Stimulated activated CD4-positive, alpha-beta T cell treated with anti-CD3 and anti-CD28 coated beads, Interleukin-4, amount 100 ng/mL, for 4 hours (primary cell): ENCODE measurements around the gene NMNAT2.

Experiments
- DNase-seq, 2 experiments: peaks; one replicate each; pipeline ENCODE4 v3.0.0-alpha.2; 2020

Gene NMNAT2

DNA sequence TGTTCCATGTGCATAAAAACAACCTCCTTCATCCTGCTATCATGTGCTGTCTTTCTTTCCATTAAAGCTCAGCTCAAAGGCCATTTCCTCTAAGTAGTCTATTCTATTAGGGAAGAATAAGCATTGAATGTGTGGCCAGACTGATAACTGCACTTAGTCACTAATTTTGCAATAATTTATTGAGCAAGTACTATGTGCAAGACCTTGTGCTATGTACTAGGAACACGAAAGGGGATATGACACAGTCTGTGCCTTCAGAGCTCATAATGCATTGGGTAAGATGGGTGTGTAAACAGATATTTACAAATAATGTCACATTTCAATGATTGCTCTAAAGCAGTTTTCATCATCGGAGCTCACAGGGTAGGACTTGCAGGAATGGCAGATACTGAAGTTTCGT, 54.2 kb downstream of the NMNAT2 start:
- DNase-seq: no peak

GRCh38 chr1:183361081-183361480, 57.1 kb downstream of the NMNAT2 start:
- no peak for DNase-seq

DNA sequence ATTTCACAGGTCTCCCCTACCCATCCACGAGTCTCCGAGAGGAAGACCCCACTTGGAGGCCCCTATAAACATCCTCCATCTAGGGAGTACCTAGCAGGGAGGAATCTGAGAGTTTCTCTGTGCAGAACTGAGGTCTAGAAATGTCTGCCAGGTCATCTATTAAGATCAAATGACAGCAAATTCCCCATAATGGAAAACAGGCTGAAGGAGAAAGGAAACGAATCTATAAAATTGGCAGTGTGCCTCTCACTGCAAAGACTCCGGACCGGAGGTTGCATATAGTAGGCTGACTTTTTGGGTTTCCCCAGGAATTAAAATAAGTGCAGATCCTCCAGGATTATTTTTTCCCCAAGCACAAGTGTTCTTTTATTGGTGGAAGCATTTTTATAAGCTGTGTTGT, 57.7 kb downstream of the NMNAT2 start:
- DNase-seq: no peak

GRCh38 chr1:183356534-183357182, 61.5 kb downstream of the NMNAT2 start:
- no peak for DNase-seq

GRCh38 chr1:183355797-183356196, 62.4 kb downstream of the NMNAT2 start:
- no peak for DNase-seq

- no peak for DNase-seq
Measured at GRCh38 chr1:183355181-183355580, 63.0 kb downstream of the NMNAT2 start.

DNA sequence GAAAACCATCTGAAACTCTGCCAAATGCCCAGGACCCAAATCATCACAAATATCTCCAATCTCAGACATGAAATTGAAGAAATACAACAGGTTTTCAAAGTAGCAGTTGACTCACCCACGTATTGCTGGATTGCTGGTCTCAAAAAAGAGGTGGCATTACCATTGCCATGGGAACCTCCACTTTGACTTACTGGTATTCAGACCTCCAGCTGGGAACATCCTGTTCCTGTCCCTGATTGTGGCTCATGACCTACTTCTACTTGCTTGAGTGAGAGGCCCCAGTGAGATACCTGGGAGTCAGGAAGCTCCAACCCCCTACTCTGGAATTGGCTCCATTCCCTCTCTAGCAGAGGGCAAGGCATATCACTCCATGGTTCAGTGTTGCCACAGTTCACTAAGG, 64.6 kb downstream of the NMNAT2 start:
- DNase-seq: no peak

DNA sequence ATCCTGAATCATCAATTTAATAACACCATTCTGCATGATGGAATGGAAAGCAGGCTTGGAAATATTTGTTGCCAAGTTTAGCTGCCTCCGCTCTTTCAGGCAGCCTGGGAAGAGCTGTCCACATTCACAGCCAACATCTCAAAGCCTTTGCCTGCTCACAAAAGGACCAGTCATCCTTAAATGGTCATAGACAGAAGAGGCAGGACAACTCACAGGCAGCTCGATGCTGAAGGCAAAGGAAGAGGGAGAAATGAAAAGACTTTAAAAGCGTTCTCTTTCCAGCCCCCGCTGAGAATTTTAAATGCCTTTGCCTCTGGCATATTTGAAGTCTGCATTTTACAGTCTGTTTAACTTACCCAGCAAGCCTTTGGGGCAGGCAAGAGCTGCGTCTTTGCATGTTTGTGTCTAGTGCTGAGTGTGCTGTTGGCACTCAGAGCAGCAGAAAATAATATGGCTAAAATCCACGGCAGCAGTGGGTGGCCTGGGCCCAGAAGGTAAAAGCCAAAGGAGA, 68.9 kb downstream of the NMNAT2 start:
- DNase-seq: no peak

- no peak for DNase-seq
Measured at GRCh38 chr1:183346276-183346732, 71.9 kb downstream of the NMNAT2 start.

GRCh38 chr1:183339556-183340167, 78.5 kb downstream of the NMNAT2 start:
- no peak for DNase-seq

DNA sequence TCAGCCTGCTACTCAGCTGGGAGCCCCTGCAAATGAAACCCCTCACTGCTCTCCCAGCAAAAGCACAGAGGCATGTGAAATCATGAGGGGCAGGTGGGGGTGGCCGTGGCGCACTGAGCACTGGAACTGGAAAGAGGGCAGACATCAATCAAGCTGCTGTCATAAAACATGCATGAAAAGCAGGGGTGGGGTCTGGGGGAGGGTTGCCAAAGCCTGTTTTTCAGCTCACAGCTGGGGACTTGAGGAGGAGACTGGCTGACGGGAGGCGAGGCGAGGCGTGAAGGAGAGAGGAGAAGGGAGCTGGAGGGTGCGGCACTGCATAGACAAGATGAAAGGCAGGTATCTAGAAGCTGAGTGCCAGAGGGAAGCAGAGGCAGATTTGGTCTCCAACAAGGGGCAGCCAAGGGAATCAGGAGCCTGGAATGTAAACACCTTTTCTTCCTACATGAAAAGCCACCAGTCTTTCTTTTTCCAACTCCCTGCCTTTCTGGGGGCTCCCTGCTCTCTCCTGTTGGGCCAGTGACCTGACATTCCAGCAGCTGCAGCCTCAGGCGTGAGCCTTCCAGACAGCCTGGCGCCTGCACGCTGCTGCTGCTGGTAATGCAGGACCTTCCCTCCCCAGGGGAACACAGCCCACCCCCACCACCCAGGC, 87.0 kb downstream of the NMNAT2 start:
- DNase-seq: no peak

DNA sequence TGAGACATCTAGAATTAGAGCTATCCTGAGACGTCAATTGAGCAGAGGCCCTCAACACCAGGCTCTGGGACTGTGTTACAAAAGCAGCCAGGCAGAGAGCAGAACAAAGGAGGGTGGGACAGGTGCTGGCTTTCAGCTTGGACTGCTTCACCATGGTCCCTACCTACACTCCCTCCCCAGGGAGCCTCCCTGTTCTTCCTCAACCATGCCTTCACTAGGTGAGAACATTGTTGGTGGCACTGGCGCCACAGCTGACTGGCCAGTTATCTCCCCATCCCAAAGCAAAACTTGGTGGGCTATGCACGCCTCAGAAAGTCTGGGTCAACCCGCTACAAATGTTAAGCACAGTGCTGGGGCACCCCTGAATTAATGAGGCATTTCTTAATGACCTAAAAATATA, 87.8 kb downstream of the NMNAT2 start:
- DNase-seq: no peak

GRCh38 chr1:183328371-183328770, 89.8 kb downstream of the NMNAT2 start:
- no peak for DNase-seq

DNA sequence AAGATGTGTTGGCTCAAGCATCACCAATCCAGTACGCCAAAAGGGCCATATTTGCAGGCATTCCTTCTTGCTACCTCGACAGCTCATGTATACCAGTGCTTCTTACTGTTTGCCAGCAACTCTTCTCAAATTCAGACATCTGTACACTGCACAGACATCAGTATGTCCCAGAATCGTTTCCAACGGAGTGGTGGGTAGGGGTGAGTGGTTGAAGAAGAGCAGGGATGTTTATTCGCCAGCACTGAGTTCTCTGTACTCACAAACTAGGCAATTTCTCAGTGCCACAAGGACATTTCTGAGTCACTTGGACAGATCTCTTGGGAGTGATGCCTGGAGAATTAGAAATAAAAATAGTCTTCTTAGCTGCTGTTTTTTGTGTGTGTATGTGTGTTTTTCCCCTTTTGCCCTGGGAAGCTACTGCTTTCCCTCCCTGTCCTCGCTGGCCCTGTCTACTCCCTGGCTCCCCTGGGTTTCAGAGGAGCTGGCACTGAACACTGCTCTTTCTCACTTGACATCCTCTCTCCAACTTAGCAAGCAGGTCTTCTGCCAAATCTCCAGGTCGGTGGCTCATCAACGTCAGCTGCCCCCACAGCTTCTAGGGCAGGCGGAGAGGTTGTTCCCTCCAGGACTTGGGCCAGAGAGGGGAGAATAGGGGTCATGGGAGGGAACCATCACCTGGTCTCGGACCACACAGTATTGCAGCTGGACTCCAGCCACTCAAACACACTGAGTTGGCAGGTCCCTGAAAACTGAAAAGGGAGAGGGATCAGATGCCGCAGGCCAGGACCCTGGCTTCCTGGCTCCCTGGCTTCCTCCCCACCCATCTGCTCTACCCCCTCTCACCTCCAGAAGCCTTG, 90.5 kb downstream of the NMNAT2 start:
- DNase-seq: no peak

DNA sequence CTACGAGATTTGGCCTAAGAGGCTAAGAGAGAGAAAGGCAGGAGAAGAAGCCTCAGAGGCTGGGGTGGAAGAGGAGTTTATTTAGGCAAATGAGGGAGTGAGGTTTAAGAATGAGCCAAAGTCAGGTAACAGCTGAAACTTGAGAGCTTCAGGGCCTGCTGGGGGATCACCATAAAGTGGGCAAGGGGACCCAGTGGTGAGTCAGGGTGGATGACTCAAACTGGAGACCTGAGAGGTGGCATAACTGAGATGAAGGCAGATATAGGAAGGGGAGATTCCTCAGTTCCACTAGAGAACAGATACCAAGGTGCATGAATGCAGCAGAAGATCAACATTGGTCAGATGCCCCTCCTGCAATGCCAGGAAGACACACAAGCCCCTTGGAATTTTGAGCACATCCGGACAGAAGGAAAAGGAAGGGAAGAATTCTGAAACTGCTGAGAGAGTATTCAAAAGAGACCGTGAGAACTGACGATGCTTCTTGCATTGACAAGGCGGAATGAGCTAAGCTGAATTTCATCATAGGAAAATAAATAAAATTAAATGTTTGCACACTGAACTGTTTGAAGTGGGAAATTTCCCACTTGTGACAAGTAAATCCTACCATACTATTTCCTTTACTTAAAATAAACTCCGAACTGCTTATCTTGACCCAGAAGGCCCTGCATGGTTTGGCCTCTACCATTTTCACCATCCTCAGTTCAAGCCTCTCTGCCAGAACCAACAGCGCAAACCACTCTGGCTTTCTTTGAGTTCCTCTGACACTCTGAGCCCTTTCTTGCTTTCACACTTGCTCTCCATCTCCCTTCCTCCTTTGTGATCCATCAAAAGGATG, 94.1 kb downstream of the NMNAT2 start:
- no peak for DNase-seq

DNA sequence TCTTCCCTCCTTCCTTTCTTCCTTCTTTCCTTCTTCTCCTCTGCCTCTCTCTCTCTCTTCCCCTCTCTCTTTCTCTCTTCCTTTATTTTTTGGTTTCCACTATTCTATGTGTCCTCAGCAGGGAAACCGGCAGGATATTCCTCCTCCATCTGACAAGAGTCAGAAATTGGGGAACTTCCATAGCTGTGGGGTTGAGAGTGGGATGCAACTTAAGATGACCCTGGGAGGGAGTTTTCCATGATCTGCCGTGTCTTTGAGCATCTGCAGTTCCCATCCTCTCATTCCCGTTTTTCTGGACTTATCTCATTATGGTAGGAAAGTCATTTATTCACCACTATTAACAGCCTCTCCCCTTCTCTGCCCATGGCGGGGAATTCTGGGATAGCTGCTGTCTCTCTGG, 98.6 kb downstream of the NMNAT2 start:
- no peak for DNase-seq

- DNase-seq: no peak
Measured at GRCh38 chr1:183319051-183319450, 99.1 kb downstream of the NMNAT2 start.

DNA sequence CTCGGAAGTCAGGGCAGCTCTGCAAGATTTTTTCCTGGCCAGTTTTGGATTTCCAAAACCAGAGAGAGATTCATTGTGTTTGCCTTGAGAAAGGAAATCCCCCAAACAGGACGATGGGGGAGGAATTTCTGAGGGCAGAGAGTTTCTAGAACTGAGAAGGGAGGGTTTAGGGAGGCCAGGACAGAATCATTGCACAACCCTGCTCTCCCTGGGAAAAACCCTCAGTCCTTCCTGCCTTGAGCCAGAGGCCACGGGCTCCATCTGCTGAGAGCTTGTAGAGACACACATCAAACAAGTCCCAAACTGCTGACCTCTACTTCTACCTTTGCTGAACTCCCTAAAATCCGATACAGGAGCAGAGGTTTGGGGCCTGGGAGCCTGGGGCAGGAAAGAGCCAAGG, 99.7 kb downstream of the NMNAT2 start:
- no peak for DNase-seq

DNA sequence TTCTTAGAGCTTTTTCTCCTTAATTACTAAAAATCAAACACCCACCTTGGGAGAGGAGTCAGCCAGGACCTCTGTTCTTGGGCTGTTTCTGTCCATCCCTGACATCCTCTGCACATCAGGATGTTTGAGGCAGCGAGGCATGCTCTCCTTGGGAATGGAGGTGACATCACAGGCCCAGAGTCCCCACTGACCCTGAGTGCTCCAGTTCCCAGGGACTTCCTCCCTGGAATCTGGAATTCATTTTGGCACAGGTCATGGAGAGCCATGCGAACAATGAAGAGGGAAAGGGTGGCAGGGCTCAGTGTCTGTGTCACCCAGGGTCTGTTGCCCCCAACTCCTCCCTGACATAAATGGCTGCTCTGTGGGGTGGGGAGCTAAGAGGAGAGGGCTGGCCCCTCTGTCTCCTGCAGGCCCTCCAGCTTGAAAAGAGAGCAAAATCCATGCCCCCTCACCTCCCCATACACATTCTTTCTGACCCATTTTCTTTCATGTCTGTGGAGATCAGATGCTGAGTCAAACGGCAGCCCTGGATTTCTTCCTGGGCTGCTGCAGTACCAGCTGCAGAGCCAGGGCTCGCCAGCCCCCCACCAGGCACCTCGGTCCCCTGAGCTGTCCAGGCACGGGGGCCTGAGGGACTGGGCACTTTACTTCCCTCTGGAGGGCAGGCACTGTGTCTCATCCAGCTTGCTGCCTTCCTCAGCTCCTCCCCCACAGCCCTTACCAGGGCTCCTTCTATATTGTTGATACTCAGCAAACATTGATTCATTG, 102.0 kb downstream of the NMNAT2 start:
- no peak for DNase-seq

DNA sequence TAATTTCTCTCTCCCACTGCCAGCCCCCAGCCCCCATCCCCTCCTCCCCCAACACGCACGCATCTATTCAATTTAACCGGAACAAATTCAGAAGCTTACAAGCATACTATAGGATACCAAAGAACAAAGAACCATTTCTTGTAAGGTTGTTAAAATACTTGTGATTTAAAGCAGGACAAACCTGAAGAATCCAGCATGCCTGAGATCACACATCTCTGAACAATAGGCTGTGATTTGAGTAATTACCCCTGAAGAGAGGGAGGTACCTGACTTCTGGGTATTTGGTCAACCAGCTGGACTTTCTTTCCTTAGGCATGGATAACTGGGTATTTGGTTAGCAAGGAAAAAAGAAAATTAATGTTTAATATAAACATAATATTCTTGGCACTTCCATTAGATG, 105.1 kb downstream of the NMNAT2 start:
- DNase-seq: no peak

DNA sequence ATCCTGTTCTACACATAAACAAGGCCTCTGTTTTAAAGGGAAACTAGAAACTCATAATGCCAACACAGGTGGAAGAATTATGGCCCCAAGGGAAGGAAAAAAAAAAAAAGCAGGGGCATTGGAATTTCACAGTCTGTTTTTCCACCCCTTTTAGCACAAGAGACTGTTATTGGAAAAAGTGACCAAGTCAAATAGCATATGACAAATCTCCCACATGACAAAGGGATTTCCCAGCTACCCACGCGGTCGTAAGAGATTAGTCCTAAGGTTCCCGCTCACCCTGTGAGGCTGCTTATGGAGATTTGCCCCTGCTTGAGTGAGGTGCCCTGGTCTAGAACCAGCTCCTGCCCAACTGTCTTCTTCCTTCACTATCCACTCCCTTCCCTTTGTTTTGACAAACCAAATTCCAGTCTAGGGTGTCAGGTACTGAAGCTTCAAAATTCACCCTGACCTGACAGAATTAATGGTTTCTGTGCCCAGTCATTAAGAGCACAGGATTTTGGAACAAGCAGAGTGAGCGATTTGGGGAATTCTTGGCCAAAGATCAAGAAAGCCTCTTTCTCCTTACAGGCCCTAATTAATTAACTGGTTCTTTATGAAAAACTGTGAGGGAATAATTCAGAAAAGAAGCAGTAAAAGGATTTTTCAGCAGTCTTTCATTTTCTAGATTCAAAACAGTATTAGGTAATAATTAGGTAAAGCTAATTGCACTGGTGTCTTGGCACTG, 107.3 kb downstream of the NMNAT2 start:
- peak in 1 of 2 experiments; percentile 3 for DNase-seq
